K562 (cell line): ENCODE measurements around the gene KCNMB2. TPM values are rescaled to one million over a fixed set of nuclear protein-coding genes. Genes with fewer than 3 reads are reported as not detected.

Source experiments
- ATAC-seq: fragments of 200-7000 bp; cut with Tn5 transposase; 3 replicates; pipeline ENCODE4 v1.9.1; 2020; ENCODE audit warnings: moderate library complexity
- BruUV-seq: library from RNA; stranded (reverse); fragments of 400-500 nt; replicated peaks from 2 replicates; lab custom pipeline; 2021; lab: Mats Ljungman, UMichigan
- CTCF ChIA-PET: fragments of 300-600 bp; formaldehyde crosslinking; extraction: SDS; loops from one replicate; lab custom pipeline; 2021; ENCODE audit warnings: low intra/inter-chr PET ratio; lab: Yijun Ruan, JAX
- POLR2A ChIA-PET: fragments of 300-600, 350-650 bp; sonication (Branson Sonifier 250); formaldehyde crosslinking; extraction: SDS; loops from one replicate; lab custom pipeline; 2021; ENCODE audit warnings: antibody characterized with exemption, inconsistent platforms; lab: Yijun Ruan, JAX
- DNase-seq, 4 experiments: peaks; one replicate each; pipeline versions ENCODE4 v3.0.0 to v3.0.0-alpha.2; 2011 to 2018; ENCODE audit warnings: low spot score in 3 of 4, mixed read lengths in 3 of 4; ENCODE audit errors: extremely low read depth in 1 of 4
- FAIRE-seq: peaks from 2 replicates; lab custom pipeline; 2011; peaks lifted over from hg19 to GRCh38; lab: Jason Lieb, UNC
- H2AFZ ChIP-seq: 2 replicates; pipeline ENCODE4 v1.6.0; 2011; ENCODE audit warnings: low read depth, low read length, control low read depth, inconsistent platforms
- H3K27ac ChIP-seq: fragments of 200-600 bp; 3 replicates; pipeline ENCODE4 v1.8.0; 2011; ENCODE audit warnings: low read depth, mild to moderate bottlenecking, control low read depth, inconsistent platforms, low read length, moderate library complexity, mixed read lengths; ENCODE audit errors: extremely low read depth
- H3K27me3 ChIP-seq, 2 experiments: fragments of 300-600 bp in 1 of 2; 2 replicates in 1 of 2; 3 replicates in 1 of 2; pipeline versions ENCODE4 v1.6.0 to v1.8.0; 2011; ENCODE audit warnings: inconsistent platforms in 2 of 2, low read length in 2 of 2, mild to moderate bottlenecking in 1 of 2, mixed read lengths in 1 of 2, moderate library complexity in 1 of 2; ENCODE audit not compliant: control insufficient read depth in 2 of 2, insufficient read depth in 2 of 2
- H3K36me3 ChIP-seq: fragments of 300-600 bp; 3 replicates; pipeline ENCODE4 v1.8.0; 2011; ENCODE audit warnings: mild to moderate bottlenecking, low read length, inconsistent platforms; ENCODE audit not compliant: control insufficient read depth, insufficient read depth
- H3K4me1 ChIP-seq, 2 experiments: fragments of 200-600 bp in 1 of 2; replicated peaks in 1 of 2; 2 replicates in 1 of 2; 3 replicates in 1 of 2; pipeline versions ENCODE4 v1.5.1 to v1.8.0; 2011; ENCODE audit warnings: inconsistent platforms in 2 of 2, low read length in 2 of 2, mild to moderate bottlenecking in 1 of 2, mixed read lengths in 1 of 2, moderate library complexity in 1 of 2; ENCODE audit not compliant: control insufficient read depth in 2 of 2, insufficient read depth in 2 of 2
- H3K4me2 ChIP-seq: 2 replicates; pipeline ENCODE4 v1.6.1; 2011; ENCODE audit warnings: low read length, control low read depth, inconsistent platforms, mixed read lengths; ENCODE audit not compliant: insufficient read depth
- H3K4me3 ChIP-seq: fragments of 200-600 bp; sonication (generic), shearing (Covaris generic); 2 replicates; pipeline ENCODE4 v1.5.1; 2016; ENCODE audit warnings: control low read depth, inconsistent platforms
- H3K79me2 ChIP-seq: fragments of 200-600 bp; 3 replicates; pipeline ENCODE4 v1.8.0; 2011; ENCODE audit warnings: low read length, inconsistent platforms; ENCODE audit not compliant: control insufficient read depth, insufficient read depth
- H3K9ac ChIP-seq, 2 experiments: 2 replicates each; pipeline versions ENCODE4 v1.6.0 to v1.6.1; 2011; ENCODE audit warnings: low read depth in 2 of 2, low read length in 2 of 2, control low read depth in 1 of 2, inconsistent platforms in 1 of 2, mild to moderate bottlenecking in 1 of 2, mixed read lengths in 1 of 2; ENCODE audit not compliant: insufficient read depth in 1 of 2
- H3K9me1 ChIP-seq: one replicate; pipeline ENCODE4 v1.6.0; 2011; ENCODE audit warnings: inconsistent platforms, mild to moderate bottlenecking, low read length, moderate library complexity; ENCODE audit not compliant: control insufficient read depth, insufficient read depth
- H3K9me3 ChIP-seq: replicated peaks from 2 replicates; pipeline ENCODE4 v1.5.1; 2011; ENCODE audit warnings: low read depth, low read length, inconsistent platforms; ENCODE audit not compliant: control insufficient read depth, insufficient read depth
- H4K20me1 ChIP-seq: replicated peaks from 2 replicates; pipeline ENCODE4 v1.6.1; 2011; ENCODE audit warnings: low read length, inconsistent platforms, mixed read lengths; ENCODE audit not compliant: control insufficient read depth, insufficient read depth
- EZH2 ChIP-seq: IDR thresholded peaks from 2 replicates; pipeline ENCODE4 v1.6.1; 2012; ENCODE audit warnings: low read depth, mild to moderate bottlenecking, inconsistent platforms, low read length, borderline replicate concordance
- GABPA ChIP-seq: fragments of 200-800 bp; sonication (Bioruptor generic); conservative IDR thresholded peaks from 2 replicates; pipeline ENCODE4 v1.6.1; 2016; ENCODE audit warnings: low read depth, missing genetic modification characterization, missing compliant biosample characterization
- MTF1 ChIP-seq: fragments of 250-450 bp; sonication (Bioruptor Pico); IDR thresholded peaks from 2 replicates; pipeline ENCODE4 v1.9.0; 2021; ENCODE audit warnings: moderate library complexity, mild to moderate bottlenecking, inconsistent platforms, borderline replicate concordance
- NEUROD1 ChIP-seq: fragments of 150-350 bp; IDR thresholded peaks from 2 replicates; pipeline ENCODE4 v1.6.1; 2014; ENCODE audit warnings: borderline replicate concordance, low read length, low read depth; ENCODE audit not compliant: partially characterized antibody
- SMARCC2 ChIP-seq: fragments of 450-650 bp; IDR thresholded peaks from 2 replicates; pipeline ENCODE4 v1.6.1; 2017; ENCODE audit warnings: antibody characterized with exemption, moderate library complexity, mild to moderate bottlenecking, low read depth
- SREBF2 ChIP-seq: sonication (generic); formaldehyde crosslinking; IDR thresholded peaks from 2 replicates; pipeline ENCODE4 v1.4.0; 2020; ENCODE audit warnings: mild to moderate bottlenecking, missing genetic modification reagents
- TEAD2 ChIP-seq: fragments of 450-650 bp; IDR thresholded peaks from 2 replicates; pipeline ENCODE4 v1.6.1; 2016; ENCODE audit warnings: missing genetic modification characterization, control low read depth, missing compliant biosample characterization
- ZNF165 ChIP-seq: fragments of 250-450 bp; sonication (Bioruptor Pico); IDR thresholded peaks from 2 replicates; pipeline ENCODE4 v1.4.0; 2020; ENCODE audit warnings: borderline replicate concordance
- ZNF589 ChIP-seq: fragments of 200-800 bp; sonication (Bioruptor generic); IDR thresholded peaks from 2 replicates; pipeline ENCODE4 v1.6.1; 2016; ENCODE audit warnings: low read depth, missing genetic modification characterization, missing compliant biosample characterization
- ZNF696 ChIP-seq: fragments of 250-450 bp; sonication (Bioruptor Pico); conservative IDR thresholded peaks from 2 replicates; pipeline ENCODE4 v1.4.0; 2020; ENCODE audit warnings: mild to moderate bottlenecking, moderate library complexity
- ZNF764 ChIP-seq: fragments of 250-450 bp; sonication (Bioruptor Pico); IDR thresholded peaks from 2 replicates; pipeline ENCODE4 v1.4.0; 2020; ENCODE audit warnings: low read depth, mild to moderate bottlenecking, moderate library complexity
- WGBS: fragments of 100-300 bp; shearing (Covaris generic); methylation state at CpG from one replicate; pipeline ENCODE4 v1.1.6; 2016; ENCODE audit warnings: low coverage, mixed read lengths; ENCODE audit not compliant: insufficient coverage; ENCODE audit errors: missing lambda C conversion rate; 5-methylcytosine and 5-hydroxymethylcytosine counted together
- in situ Hi-C: fragments of 300-500 bp; cut with MboI; formaldehyde crosslinking; loops from 4 replicates; pipeline ENCODE4 v1.15.0; 2018; ENCODE audit warnings: inconsistent platforms, mixed read lengths
- intact Hi-C: fragments of 100-400 bp; cut with micrococcal nuclease; formaldehyde crosslinking; loops from 2 replicates; pipeline ENCODE4 v1.14.2; 2022
- polyA plus RNA-seq, 8 experiments: library from polyadenylated mRNA; depleted of rRNA in 4 of 8; stranded (reverse) in 5 of 8; unstranded in 3 of 8; fragments of >200 nt; fragmentation: Nextera tagmentation in 2 of 8; fragmentation: Illumina TruSeq in 1 of 8; extraction: Ambion mirVana in 2 of 8; extraction: Trizol in 1 of 8; gene quantifications; 2 replicates each; pipeline versions ENCODE4 v1.2.1 to v1.2.3, GENCODE V29; 2011 to 2014; ENCODE audit warnings: inconsistent platforms in 1 of 8, missing spikeins in 1 of 8
- total RNA-seq, 7 experiments: library from RNA; depleted of rRNA in 6 of 7; stranded (reverse); fragments of >200 nt in 6 of 7; fragmentation: Illumina TruSeq in 2 of 7; extraction: Trizol in 2 of 7; gene quantifications; 2 replicates each; pipeline versions ENCODE4 v1.2.1 to v1.2.3, GENCODE V29; 2011 to 2021; ENCODE audit warnings: low replicate concordance in 1 of 7

The KCNMB2 gene
- total and polyA plus RNA-seq, 9 of the 15 experiments (the other 6 are each of a cell fraction or from before 2014, with no cell fraction given) = 0.04 to 0.15 TPM; not detected in 7

- Histone ChIP-seq H3K36me3 (no peaks in the 10 kb centered on the region), H4K20me1 (no peaks in the 10 kb centered on the region), H3K9me3 (no peaks in the 10 kb centered on the region), H3K4me1 (no peaks in the 10 kb centered on the region), H2AFZ (no peak overlapping the region), H3K27me3 (no peaks in the 10 kb centered on the region), H3K9ac (no peak overlapping the region), H3K4me2 (no peak overlapping the region), H3K9me1 (no peaks in the 10 kb centered on the region), H3K27ac (no peak overlapping the region), H3K79me2 (no peaks in the 10 kb centered on the region), H3K4me3 (no peak overlapping the region)
- ChIA-PET POLR2A (no interaction called here), CTCF (no interaction called here)
- BruUV-seq = no TSS peak
- in situ Hi-C loops = no loop called here
- DNase-seq (no peak), FAIRE-seq (no peak), ATAC-seq (no peak)
- WGBS = 0% methylated on average over 3 of the region's 3 CpGs
- intact Hi-C loops = no loop called here
- TF ChIP-seq ZNF589 (CRISPR knock-in tag) (no peak), ZNF165 (CRISPR knock-in tag) (no peak), ZNF696 (CRISPR knock-in tag) (no peak), MTF1 (CRISPR knock-in tag) (no peak), SMARCC2 (no peak), NEUROD1 (no peak)
These were observed 9.1 kb downstream of the KCNMB2 start for GRCh38 chr3:178545337-178545736.

GRCh38 chr3:178546079-178546478 lies 9.8 kb downstream of the KCNMB2 start:
- no peak for FAIRE-seq
- Histone ChIP-seq H4K20me1 (no peaks in the 10 kb centered on the region), H3K9me3 (no peaks in the 10 kb centered on the region), H3K27me3 (no peaks in the 10 kb centered on the region), H3K9ac (no peak overlapping the region), H3K4me3 (no peak overlapping the region), H3K27ac (no peak overlapping the region), H3K4me2 (no peak overlapping the region), H3K9me1 (no peaks in the 10 kb centered on the region), H2AFZ (no peak overlapping the region), H3K79me2 (no peaks in the 10 kb centered on the region), H3K36me3 (no peaks in the 10 kb centered on the region), H3K4me1 (no peaks in the 10 kb centered on the region)
- WGBS = 0% methylated on average over 1 of the region's 1 CpG
- in situ Hi-C loops = no loop called here
- no TSS peak for BruUV-seq
- no peak for ATAC-seq
- CTCF ChIA-PET = no interaction called here
- POLR2A ChIA-PET = interaction anchor here (0.6 kb wide), 1 partner anchor 259 kb away, joined by 3 read pairs; no protein-coding TSS in a partner anchor
- no peak for DNase-seq
- intact Hi-C loops = no loop called here
- TF ChIP-seq EZH2 (no peak), GABPA (tag) (no peak), SREBF2 (CRISPR knock-in tag) (no peak), TEAD2 (tag) (no peak), ZNF764 (CRISPR knock-in tag) (no peak)
